ENCODE data around the gene CCDC68.

- no peak for TF ChIP-seq CTCF (IDR thresholded peaks at IDR 0.05)
- TF ChIP-seq POLR2A (IDR thresholded peaks at IDR 0.05): no peak
These were observed 99.4 kb downstream of the CCDC68 start for GRCh38 chr18:54859667-54860421.
